Sigmoid colon (tissue), 3 donors: ENCODE results near the gene SLBP.

ENCODE experiments used
- POLR2A ChIP-seq, 2 donors: fragments of 450-650 bp; IDR thresholded peaks; one replicate each; pipeline ENCODE4 v1.6.1; 2016; ENCODE audit warnings: antibody characterized with exemption in 2 of 2, mild to moderate bottlenecking in 2 of 2, moderate library complexity in 2 of 2
- TF ChIP-seq, protein P1 (sequence below), 4 experiments: fragments of 450-650 bp in 3 of 4; fragments of 200-600 bp in 1 of 4; IDR thresholded peaks; one replicate each; pipeline ENCODE4 v1.5.1; 2016 to 2019; ENCODE audit warnings: antibody characterized with exemption in 4 of 4, mild to moderate bottlenecking in 3 of 4, moderate library complexity in 2 of 4

DNA sequence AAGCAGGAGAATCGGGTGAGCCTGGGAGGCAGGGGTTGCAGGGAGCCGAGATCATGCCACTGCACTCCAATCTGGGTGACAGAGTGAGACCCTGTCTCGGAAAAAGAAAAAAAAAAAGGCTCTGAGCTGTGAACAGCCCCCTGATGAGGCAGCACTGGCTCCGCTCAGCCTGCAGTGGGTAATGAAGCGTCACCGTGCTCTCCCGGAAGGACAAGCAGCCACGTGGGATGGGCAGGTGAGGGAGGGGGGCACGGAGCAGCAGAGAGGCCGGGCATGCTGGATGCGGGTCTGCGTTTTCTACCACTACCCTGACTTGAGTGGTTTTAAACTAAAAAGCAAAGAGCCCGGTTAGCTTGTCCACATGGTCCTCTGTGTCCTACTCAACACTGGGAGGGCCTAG, 24.7 kb upstream of the SLBP start:
- TF ChIP-seq, protein P1, sequence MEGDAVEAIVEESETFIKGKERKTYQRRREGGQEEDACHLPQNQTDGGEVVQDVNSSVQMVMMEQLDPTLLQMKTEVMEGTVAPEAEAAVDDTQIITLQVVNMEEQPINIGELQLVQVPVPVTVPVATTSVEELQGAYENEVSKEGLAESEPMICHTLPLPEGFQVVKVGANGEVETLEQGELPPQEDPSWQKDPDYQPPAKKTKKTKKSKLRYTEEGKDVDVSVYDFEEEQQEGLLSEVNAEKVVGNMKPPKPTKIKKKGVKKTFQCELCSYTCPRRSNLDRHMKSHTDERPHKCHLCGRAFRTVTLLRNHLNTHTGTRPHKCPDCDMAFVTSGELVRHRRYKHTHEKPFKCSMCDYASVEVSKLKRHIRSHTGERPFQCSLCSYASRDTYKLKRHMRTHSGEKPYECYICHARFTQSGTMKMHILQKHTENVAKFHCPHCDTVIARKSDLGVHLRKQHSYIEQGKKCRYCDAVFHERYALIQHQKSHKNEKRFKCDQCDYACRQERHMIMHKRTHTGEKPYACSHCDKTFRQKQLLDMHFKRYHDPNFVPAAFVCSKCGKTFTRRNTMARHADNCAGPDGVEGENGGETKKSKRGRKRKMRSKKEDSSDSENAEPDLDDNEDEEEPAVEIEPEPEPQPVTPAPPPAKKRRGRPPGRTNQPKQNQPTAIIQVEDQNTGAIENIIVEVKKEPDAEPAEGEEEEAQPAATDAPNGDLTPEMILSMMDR (IDR thresholded peaks at IDR 0.05): no peak
- no peak for TF ChIP-seq POLR2A (IDR thresholded peaks at IDR 0.05)
